Heart right ventricle (tissue), 16 donors: ENCODE measurements around the gene FCHSD2. TPM values are rescaled to one million over a fixed set of nuclear protein-coding genes. Genes with fewer than 3 reads are reported as not detected.
A peak's percentile ranks its signal among the peaks of the same experiment; 100 is the strongest.

Experiments used
- ATAC-seq, 8 donors: fragments of 200-7000 bp; cut with Tn5 transposase; one replicate each; pipeline ENCODE4 v1.9.1; 2020; ENCODE audit warnings: mild to moderate bottlenecking in 8 of 8, moderate library complexity in 8 of 8, moderate number of reproducible peaks in 1 of 8
- DNase-seq, 2 donors: peaks; one replicate each; pipeline ENCODE4 v3.0.0-alpha.2; 2020
- H3K27ac ChIP-seq, 10 donors: fragments of 200-600 bp; sonication (generic) in 2 of 10; one replicate each; pipeline versions ENCODE4 v1.5.0 to v1.8.0; 2020 to 2022; ENCODE audit warnings: mild to moderate bottlenecking in 3 of 10
- H3K27me3 ChIP-seq, 7 donors: fragments of 200-600 bp; one replicate each; pipeline ENCODE4 v1.8.0; 2021 to 2022; ENCODE audit warnings: mild to moderate bottlenecking in 2 of 7
- H3K36me3 ChIP-seq, 9 donors: fragments of 200-600 bp; sonication (generic) in 1 of 9; one replicate each; pipeline versions ENCODE4 v1.5.0 to v1.8.0; 2020 to 2022; ENCODE audit warnings: mild to moderate bottlenecking in 2 of 9
- H3K4me1 ChIP-seq, 9 donors: fragments of 200-600 bp; sonication (generic) in 1 of 9; one replicate each; pipeline versions ENCODE4 v1.5.0 to v1.8.0; 2020 to 2022; ENCODE audit warnings: mild to moderate bottlenecking in 4 of 9
- H3K4me3 ChIP-seq, 10 donors: fragments of 200-600 bp; sonication (generic) in 2 of 10; one replicate each; pipeline versions ENCODE4 v1.5.0 to v1.8.0; 2020 to 2022; ENCODE audit warnings: mild to moderate bottlenecking in 7 of 10, moderate library complexity in 2 of 10
- H3K9me3 ChIP-seq, 11 donors: fragments of 200-600 bp in 10 of 11; sonication (generic) in 2 of 11; one replicate each; pipeline versions ENCODE4 v1.5.0 to v1.8.0; 2013 to 2022; ENCODE audit warnings: mild to moderate bottlenecking in 2 of 11, control low read depth in 1 of 11, moderate library complexity in 1 of 11
- CTCF ChIP-seq, 9 donors: fragments of 200-600 bp; sonication (generic) in 2 of 9; IDR thresholded peaks; one replicate each; pipeline versions ENCODE4 v1.5.0 to v1.8.0; 2021 to 2022; ENCODE audit warnings: antibody characterized with exemption in 9 of 9, mild to moderate bottlenecking in 5 of 9, moderate library complexity in 1 of 9
- WGBS, 2 donors: extraction: QIAGEN DNeasy Blood & Tissue Kit; methylation state at CpG; one replicate each; pipeline ENCODE4 v1.1.7; 2013; ENCODE audit warnings: inconsistent platforms in 1 of 2; 5-methylcytosine and 5-hydroxymethylcytosine counted together
- intact Hi-C, 10 donors: fragments of 100-400 bp; cut with DNase I; formaldehyde crosslinking; loops; one replicate each; pipeline versions ENCODE4 v1.11.1 to v1.14.2; 2022
- polyA plus RNA-seq, 2 donors: library from polyadenylated mRNA; stranded (reverse); fragments of 200-250 nt; gene quantifications; one replicate each; pipeline ENCODE4 v1.2.3, GENCODE V29; 2013
- total RNA-seq, 10 donors: library from RNA; stranded (reverse); fragmentation: NEBNext Ultra II Directional in 3 of 10; extraction: Animal tissue kit (Norgen Biotek cat#: 25700) in 3 of 10; gene quantifications; one replicate each; pipeline versions ENCODE4 v1.2.1 to v1.2.4, GENCODE V29; 2021 to 2023
- donor health status: Arrhythmogenic right ventricular cardiomyopathy.
- donor health status: ischemic (EF 13 %, LVEDD 7.1; RV severe dilation, severe dysfunction).
- donor health status: healthy with polysubstance abuse.
- donor health status: DM: no; HTN: yes; CAD: no.
- donor health status: DM: no; HTN: no; CAD: no.
- donor health status: ischemic (EF 25% LVEDD 6.9; RV normal size, moderate dysfunction).
- donor health status: ischemic (EF 25% LVEDD 5.7; RV mildly dilated, moderate dysfunction).
- donor health status: healthy.
- donor health status: DM: yes; HTN: yes; CAD: no.
- donor health status: Ischemic cardiomyopathy.
- donor health status: ischemic (EF 35%, LVEDD 5.7; RV mildly dilated, moderate dysfunction).
- donor health status: nonischemic (EF 11% LVEDD 7.7; RV severe dilation, severe dysfunction).
- donor health status: DM: yes; HTN: yes; CAD: no.
- donor health status: PGD.
- donor health status: ischemic (EF 29% LVEDD 5.4; RV normal size, mild dysfunction).
- donor health status: nonischemic (EF 23%, LVEDD 6.1; RV moderate dilation, normal function).

FCHSD2 gene
- total and polyA plus RNA-seq, 12 donors, result 16.1 to 48.4 (median 37.5) TPM

GRCh38 chr11:73186294-73186850 is 44.3 kb upstream of the FCHSD2 start:
- no peak for TF ChIP-seq CTCF (IDR thresholded peaks at IDR 0.05)
- no peak for ATAC-seq
- H3K4me3 ChIP-seq, result no peak overlapping the region
- no peak for DNase-seq
- 85 to 92% methylated on average over 10 of the region's 10 CpGs for WGBS, 2 donors
- intact Hi-C loops, result loop anchor here in 7 of 10 donors (2.0 to 10.0 kb wide), 7 partner anchors 50 to 108 kb away; no protein-coding TSS in a partner anchor
- no peaks in the 10 kb centered on the region for H3K36me3 ChIP-seq
- no peaks in the 10 kb centered on the region for H3K9me3 ChIP-seq
- peak overlapping the region in 1 of 10 donors; percentile 36 for H3K27ac ChIP-seq
- peaks cover 10 to 59% (median 31%) of the 10 kb centered on the region in 9 donors for H3K4me1 ChIP-seq
- no peaks in the 10 kb centered on the region for H3K27me3 ChIP-seq

- no peak for TF ChIP-seq CTCF (IDR thresholded peaks at IDR 0.05)
- Histone ChIP-seq H3K27ac (peak overlapping the region in 1 of 10 donors; percentile 36), H3K4me3 (no peak overlapping the region), H3K9me3 (no peaks in the 10 kb centered on the region), H3K4me1 (peaks cover 10 to 53% (median 32%) of the 10 kb centered on the region in 9 donors), H3K27me3 (no peaks in the 10 kb centered on the region), H3K36me3 (no peaks in the 10 kb centered on the region)
- DNase-seq, result no peak
- ATAC-seq, result peak in 1 of 8 donors; percentile 22
- intact Hi-C loops, result loop anchor here (1.0 to 10.0 kb wide), 12 partner anchors 51 to 109 kb away; no protein-coding TSS in a partner anchor
- WGBS, 2 donors, result 72 to 80% methylated on average over 13 of the region's 13 CpGs
Observed at GRCh38 chr11:73185680-73186293, 43.7 kb upstream of the FCHSD2 start.

GRCh38 chr11:73184953-73185671 is 43.0 kb upstream of the FCHSD2 start:
- peak overlapping the region in 3 of 10 donors; percentile 0 to 36 (median 6) for H3K27ac ChIP-seq
- peak; percentile 71 to 75 for DNase-seq
- ATAC-seq, result peak in 7 of 8 donors; percentile 33 to 77 (median 57)
- H3K9me3 ChIP-seq, result no peaks in the 10 kb centered on the region
- intact Hi-C loops, result loop anchor here in 9 of 10 donors (1.0 to 10.0 kb wide), 13 partner anchors 52 to 358 kb away; no protein-coding TSS in a partner anchor
- WGBS, 2 donors, result 44 to 45% methylated on average over 18 of the region's 18 CpGs
- H3K36me3 ChIP-seq, result no peaks in the 10 kb centered on the region
- H3K4me1 ChIP-seq, result peaks cover 10 to 53% (median 32%) of the 10 kb centered on the region in 9 donors
- TF ChIP-seq CTCF (IDR thresholded peaks at IDR 0.05), result peak; percentile 71 to 90 (median 85)
- no peaks in the 10 kb centered on the region for H3K27me3 ChIP-seq
- peak overlapping the region in 1 of 10 donors; percentile 24 for H3K4me3 ChIP-seq

- intact Hi-C loops, result loop anchor here in 2 of 10 donors (5.0 to 10.0 kb wide), 3 partner anchors 102 to 356 kb away; no protein-coding TSS in a partner anchor
- ATAC-seq (peak; percentile 60 to 87 (median 75)), DNase-seq (peak; percentile 58 to 81)
- peak overlapping the region; percentile 45 to 81 (median 72) for H3K27ac ChIP-seq
- H3K9me3 ChIP-seq, result no peaks in the 10 kb centered on the region
- peaks cover 4 to 36% (median 18%) of the 10 kb centered on the region in 9 donors for H3K4me1 ChIP-seq
- peak in 5 of 9 donors; percentile 24 to 47 (median 43) for TF ChIP-seq CTCF (IDR thresholded peaks at IDR 0.05)
- H3K27me3 ChIP-seq, result no peaks in the 10 kb centered on the region
- H3K4me3 ChIP-seq, result peak overlapping the region in 8 of 10 donors; percentile 10 to 45 (median 34)
- WGBS, 2 donors, result 26 to 36% methylated on average over 3 of the region's 3 CpGs
- H3K36me3 ChIP-seq, result no peaks in the 10 kb centered on the region
Observed at GRCh38 chr11:73182824-73183321, 40.8 kb upstream of the FCHSD2 start.
